ENCODE results near the gene AVL9. TPM values are rescaled to one million over a fixed set of nuclear protein-coding genes. Genes with fewer than 3 reads are reported as not detected.

Gene AVL9
- total and polyA plus RNA-seq, 2 of the 13 experiments (the other 11 are each of a cell fraction or from before 2014, with no cell fraction given) = 29.9 to 48.0 TPM

- no peak for TF ChIP-seq JUND (CRISPR knock-in tag; IDR thresholded peaks at IDR 0.05)
- peak; percentile 65; the same call in 1 of the 2 replicates for TF ChIP-seq NR2C2 (CRISPR knock-in tag; IDR thresholded peaks at IDR 0.05; ENCODE audit: borderline replicate concordance)
- no peak for TF ChIP-seq ARNT (IDR thresholded peaks at IDR 0.05)
- TF ChIP-seq MIER2 (CRISPR knock-in tag; IDR thresholded peaks at IDR 0.05) = peak; percentile 60; the same call in 1 of the 2 replicates
- TF ChIP-seq TFDP2 (CRISPR knock-in tag; IDR thresholded peaks at IDR 0.05) = peak; percentile 98
- no peak for TF ChIP-seq FIP1L1 (IDR thresholded peaks at IDR 0.05; ENCODE audit: borderline replicate concordance, insufficient read depth, low read depth, low read length)
- TF ChIP-seq PPARG (CRISPR knock-in tag; conservative IDR thresholded peaks at IDR 0.05) = 0 out of 2 replicates have a peak, but pooled peaks have one; percentile 19
- 0 out of 2 replicates have a peak, but pooled peaks have one; percentile 33 for TF ChIP-seq ZNF234 (CRISPR knock-in tag; conservative IDR thresholded peaks at IDR 0.05)
- peak; percentile 63; the same call in 1 of the 2 replicates for TF ChIP-seq GATAD2A (CRISPR knock-in tag; IDR thresholded peaks at IDR 0.05)
- TF ChIP-seq YEATS2 (CRISPR knock-in tag; IDR thresholded peaks at IDR 0.05; ENCODE audit: borderline replicate concordance) = peak; percentile 91
- TF ChIP-seq ZNF224 (CRISPR knock-in tag; IDR thresholded peaks at IDR 0.05) = no peak; the same call in 1 of the 2 replicates
- TF ChIP-seq ZNF124 (CRISPR knock-in tag; IDR thresholded peaks at IDR 0.05) = peak; percentile 85
- TF ChIP-seq SRY (CRISPR knock-in tag; IDR thresholded peaks at IDR 0.05) = peak; percentile 81; the same call in 1 of the 2 replicates
- TF ChIP-seq ZNF432 (CRISPR knock-in tag; IDR thresholded peaks at IDR 0.05; ENCODE audit: borderline replicate concordance) = no peak
- peak; percentile 96 for TF ChIP-seq HNRNPLL (IDR thresholded peaks at IDR 0.05; ENCODE audit: low read depth, low read length, poor library complexity, severe bottlenecking)
- TF ChIP-seq ZFY (CRISPR knock-in tag; IDR thresholded peaks at IDR 0.05) = peak; percentile 99
- TF ChIP-seq ZNF362 (CRISPR knock-in tag; IDR thresholded peaks at IDR 0.05; ENCODE audit: borderline replicate concordance) = peak; percentile 60; the same call in 1 of the 2 replicates
- peak; percentile 100 for TF ChIP-seq ZFX (CRISPR knock-in tag; IDR thresholded peaks at IDR 0.05; ENCODE audit: low read depth)
- no peak; the same call in none of the 2 replicates for TF ChIP-seq KDM4B (CRISPR knock-in tag; IDR thresholded peaks at IDR 0.05)
- no peak for TF ChIP-seq FOXA1 (IDR thresholded peaks at IDR 0.05)
- TF ChIP-seq FOXA1 (CRISPR knock-in tag; IDR thresholded peaks at IDR 0.05) = peak; percentile 36
- TF ChIP-seq, protein P1, sequence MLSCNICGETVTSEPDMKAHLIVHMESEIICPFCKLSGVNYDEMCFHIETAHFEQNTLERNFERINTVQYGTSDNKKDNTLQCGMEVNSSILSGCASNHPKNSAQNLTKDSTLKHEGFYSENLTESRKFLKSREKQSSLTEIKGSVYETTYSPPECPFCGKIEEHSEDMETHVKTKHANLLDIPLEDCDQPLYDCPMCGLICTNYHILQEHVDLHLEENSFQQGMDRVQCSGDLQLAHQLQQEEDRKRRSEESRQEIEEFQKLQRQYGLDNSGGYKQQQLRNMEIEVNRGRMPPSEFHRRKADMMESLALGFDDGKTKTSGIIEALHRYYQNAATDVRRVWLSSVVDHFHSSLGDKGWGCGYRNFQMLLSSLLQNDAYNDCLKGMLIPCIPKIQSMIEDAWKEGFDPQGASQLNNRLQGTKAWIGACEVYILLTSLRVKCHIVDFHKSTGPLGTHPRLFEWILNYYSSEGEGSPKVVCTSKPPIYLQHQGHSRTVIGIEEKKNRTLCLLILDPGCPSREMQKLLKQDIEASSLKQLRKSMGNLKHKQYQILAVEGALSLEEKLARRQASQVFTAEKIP (CRISPR knock-in tag; IDR thresholded peaks at IDR 0.05; ENCODE audit: borderline replicate concordance) = 0 out of 2 replicates have a peak, but pooled peaks have one; percentile 80
- peak; percentile 79 for TF ChIP-seq ZFP1 (CRISPR knock-in tag; IDR thresholded peaks at IDR 0.05)
- TF ChIP-seq KDM3A (CRISPR knock-in tag; IDR thresholded peaks at IDR 0.05; ENCODE audit: low read depth) = peak; percentile 85
- TF ChIP-seq EP300 (IDR thresholded peaks at IDR 0.05; ENCODE audit: low read depth in 2 of 2, low read length in 2 of 2) = peak; percentile 19 to 24; a peak in 1 of 4 replicates
- peak; percentile 59 for TF ChIP-seq EP300 (CRISPR knock-in tag; IDR thresholded peaks at IDR 0.05; ENCODE audit: borderline replicate concordance)
- peak; percentile 65; the same call in 1 of the 2 replicates for TF ChIP-seq SOX5 (CRISPR knock-in tag; IDR thresholded peaks at IDR 0.05; ENCODE audit: borderline replicate concordance)
Observed at GRCh38 chr7:32490127-32490796, 5.0 kb upstream of the AVL9 start, which contains the start of gene LSM5 (continued).

Measured in HepG2 (cell line).